GM21423 (cell line): ENCODE data around the gene NTM.
"Not testable (repeated sequence)": the region's sequence is repeated elsewhere in the genome, so short reads cannot be mapped to it uniquely, and the experiment has no call there.

ENCODE experiments used
- ATAC-seq: cut with Tn5 transposase; IDR thresholded peaks from one replicate; pipeline ENCODE4 v1.9.1; 2021; ENCODE audit warnings: mild to moderate bottlenecking, moderate library complexity; ENCODE audit not compliant: unreplicated experiment

NTM gene

GRCh38 chr11:132050577-132051165 lies 680.3 kb downstream of the NTM start:
- ATAC-seq, result no peak

- ATAC-seq, result no peak
Measured at GRCh38 chr11:132051704-132052103, 681.3 kb downstream of the NTM start.

- ATAC-seq, result no peak
Measured at GRCh38 chr11:132052342-132052741, 681.9 kb downstream of the NTM start.

GRCh38 chr11:132052904-132053303 lies 682.5 kb downstream of the NTM start:
- ATAC-seq, result no peak

- ATAC-seq, result no peak
Measured at GRCh38 chr11:132054822-132055221, 684.4 kb downstream of the NTM start.

GRCh38 chr11:132055296-132055695 lies 684.9 kb downstream of the NTM start:
- no peak for ATAC-seq

- no peak for ATAC-seq
Measured at GRCh38 chr11:132056689-132057088, 686.3 kb downstream of the NTM start.

- no peak for ATAC-seq
Measured at GRCh38 chr11:132057266-132057665, 686.9 kb downstream of the NTM start.

- no peak for ATAC-seq
Measured at GRCh38 chr11:132058211-132058772, 687.9 kb downstream of the NTM start.

GRCh38 chr11:132060567-132060966 lies 690.2 kb downstream of the NTM start:
- ATAC-seq, result no peak

GRCh38 chr11:132062031-132062430 lies 691.6 kb downstream of the NTM start:
- no peak for ATAC-seq

GRCh38 chr11:132062541-132062940 lies 692.1 kb downstream of the NTM start:
- ATAC-seq, result no peak

- ATAC-seq, result no peak
Measured at GRCh38 chr11:132064987-132065620, 694.7 kb downstream of the NTM start.

GRCh38 chr11:132068556-132068955 lies 698.1 kb downstream of the NTM start:
- ATAC-seq, result no peak

- ATAC-seq, result not testable (repeated sequence)
Measured at GRCh38 chr11:132069593-132069992, 699.2 kb downstream of the NTM start.

GRCh38 chr11:132070907-132071306 lies 700.5 kb downstream of the NTM start:
- not testable (repeated sequence) for ATAC-seq

GRCh38 chr11:132072044-132072857 lies 701.8 kb downstream of the NTM start:
- no peak for ATAC-seq

- ATAC-seq, result no peak
Measured at GRCh38 chr11:132072858-132073211, 702.4 kb downstream of the NTM start.

GRCh38 chr11:132073787-132074186 lies 703.4 kb downstream of the NTM start:
- ATAC-seq, result no peak

GRCh38 chr11:132075447-132075846 lies 705.0 kb downstream of the NTM start:
- ATAC-seq, result no peak

GRCh38 chr11:132077416-132077815 lies 707.0 kb downstream of the NTM start:
- ATAC-seq, result no peak
